ENCODE results near the gene PSMD3.

The PSMD3 gene

GRCh38 chr17:40027614-40028012 is 47.0 kb downstream of the PSMD3 start:
- TF ChIP-seq CREB1 (IDR thresholded peaks at IDR 0.05; ENCODE audit: low read depth) (no peak), TCF12 (IDR thresholded peaks at IDR 0.05; ENCODE audit: low read depth) (no peak), ZBTB7A (IDR thresholded peaks at IDR 0.05; ENCODE audit: low read depth) (no peak), MAX (IDR thresholded peaks at IDR 0.05) (no peak), RAD21 (IDR thresholded peaks at IDR 0.05; ENCODE audit: low read depth) (no peak), FOXM1 (IDR thresholded peaks at IDR 0.05; ENCODE audit: borderline replicate concordance, low read depth) (no peak), TAF1 (IDR thresholded peaks at IDR 0.05; ENCODE audit: low read depth) (no peak), CEBPB (IDR thresholded peaks at IDR 0.05) (no peak), EGR1 (IDR thresholded peaks at IDR 0.05) (no peak), TEAD4 (IDR thresholded peaks at IDR 0.05) (no peak), USF1 (IDR thresholded peaks at IDR 0.05) (no peak), NFIC (IDR thresholded peaks at IDR 0.05) (no peak), EP300 (IDR thresholded peaks at IDR 0.05; ENCODE audit: borderline replicate concordance) (no peak), YY1 (IDR thresholded peaks at IDR 0.05; ENCODE audit: low read depth) (no peak), REST (IDR thresholded peaks at IDR 0.05; ENCODE audit: low read depth) (no peak)

GRCh38 chr17:40028595-40028994 is 48.0 kb downstream of the PSMD3 start:
- TF ChIP-seq TEAD4 (IDR thresholded peaks at IDR 0.05) (no peak), MAX (IDR thresholded peaks at IDR 0.05) (no peak), FOXM1 (IDR thresholded peaks at IDR 0.05; ENCODE audit: borderline replicate concordance, low read depth) (no peak), CREB1 (IDR thresholded peaks at IDR 0.05; ENCODE audit: low read depth) (no peak), NFIC (IDR thresholded peaks at IDR 0.05) (no peak), CEBPB (IDR thresholded peaks at IDR 0.05) (no peak), EP300 (IDR thresholded peaks at IDR 0.05; ENCODE audit: borderline replicate concordance) (no peak), YY1 (IDR thresholded peaks at IDR 0.05; ENCODE audit: low read depth) (no peak), TCF12 (IDR thresholded peaks at IDR 0.05; ENCODE audit: low read depth) (no peak), USF1 (IDR thresholded peaks at IDR 0.05) (no peak), RAD21 (IDR thresholded peaks at IDR 0.05; ENCODE audit: low read depth) (no peak)

- TF ChIP-seq TCF12 (IDR thresholded peaks at IDR 0.05; ENCODE audit: low read depth) (no peak), USF1 (IDR thresholded peaks at IDR 0.05) (no peak), NFIC (IDR thresholded peaks at IDR 0.05) (no peak), ZBTB7A (IDR thresholded peaks at IDR 0.05; ENCODE audit: low read depth) (no peak), REST (IDR thresholded peaks at IDR 0.05; ENCODE audit: low read depth) (no peak), RAD21 (IDR thresholded peaks at IDR 0.05; ENCODE audit: low read depth) (no peak)
Observed at GRCh38 chr17:40031706-40032105, 51.1 kb downstream of the PSMD3 start.

- TF ChIP-seq ZBTB7A (IDR thresholded peaks at IDR 0.05; ENCODE audit: low read depth) (no peak), TCF12 (IDR thresholded peaks at IDR 0.05; ENCODE audit: low read depth) (no peak)
Observed at GRCh38 chr17:40032322-40033320, 52.0 kb downstream of the PSMD3 start.

GRCh38 chr17:40033339-40033738 is 52.7 kb downstream of the PSMD3 start:
- TF ChIP-seq TAF1 (IDR thresholded peaks at IDR 0.05; ENCODE audit: low read depth) (no peak), FOXM1 (IDR thresholded peaks at IDR 0.05; ENCODE audit: borderline replicate concordance, low read depth) (no peak), CREB1 (IDR thresholded peaks at IDR 0.05; ENCODE audit: low read depth) (no peak), USF1 (IDR thresholded peaks at IDR 0.05) (no peak), EGR1 (IDR thresholded peaks at IDR 0.05) (no peak), NFIC (IDR thresholded peaks at IDR 0.05) (no peak), YY1 (IDR thresholded peaks at IDR 0.05; ENCODE audit: low read depth) (no peak), TEAD4 (IDR thresholded peaks at IDR 0.05) (no peak), RAD21 (IDR thresholded peaks at IDR 0.05; ENCODE audit: low read depth) (no peak), CEBPB (IDR thresholded peaks at IDR 0.05) (no peak), TCF12 (IDR thresholded peaks at IDR 0.05; ENCODE audit: low read depth) (no peak), REST (IDR thresholded peaks at IDR 0.05; ENCODE audit: low read depth) (no peak), EP300 (IDR thresholded peaks at IDR 0.05; ENCODE audit: borderline replicate concordance) (no peak), ZBTB7A (IDR thresholded peaks at IDR 0.05; ENCODE audit: low read depth) (no peak), MAX (IDR thresholded peaks at IDR 0.05) (no peak)

Measured in Ishikawa (cell line).